Tibial artery (tissue), 4 donors: Measurements from ENCODE around the gene ANKZF1.

Experiments used
- DNase-seq, 2 donors: peaks; one replicate each; pipeline ENCODE4 v3.0.0-alpha.2; 2019
- H3K27ac ChIP-seq, 2 donors: fragments of 200-600 bp; sonication (generic) in 1 of 2; 1 replicate in 1 of 2; 2 replicates in 1 of 2; pipeline ENCODE4 v1.5.1; 2018 to 2019; ENCODE audit warnings: mild to moderate bottlenecking in 1 of 2
- H3K27me3 ChIP-seq, 2 donors: fragments of 200-600 bp; sonication (generic) in 1 of 2; one replicate each; pipeline versions ENCODE4 v1.5.1 to v1.6.0; 2016 to 2019
- H3K36me3 ChIP-seq, 3 donors: fragments of 200-600 bp; sonication (generic) in 2 of 3; one replicate each; pipeline ENCODE4 v1.5.1; 2016 to 2019; ENCODE audit warnings: mild to moderate bottlenecking in 2 of 3
- H3K4me1 ChIP-seq, 4 donors: fragments of 200-600 bp; sonication (generic) in 2 of 4; 1 replicate in 3 of 4; 2 replicates in 1 of 4; pipeline ENCODE4 v1.5.1; 2016 to 2019
- H3K4me3 ChIP-seq, 2 donors: fragments of 200-600 bp; sonication (generic) in 1 of 2; 1 replicate in 1 of 2; 2 replicates in 1 of 2; pipeline ENCODE4 v1.5.1; 2018 to 2019; ENCODE audit warnings: mild to moderate bottlenecking in 2 of 2
- H3K9me3 ChIP-seq, 3 donors: fragments of 200-600 bp; sonication (generic) in 1 of 3; one replicate each; pipeline ENCODE4 v1.5.1; 2016 to 2019
- intact Hi-C: fragments of 100-400 bp; cut with DNase I; formaldehyde crosslinking; loops from one replicate; pipeline ENCODE4 v1.15.0; 2023; ENCODE audit warnings: low total_unique reads
- TF ChIP-seq, protein P1 (sequence below), 2 experiments: fragments of 200-600 bp in 1 of 2; fragments of 450-650 bp in 1 of 2; IDR thresholded peaks; one replicate each; pipeline ENCODE4 v1.5.1; 2017 to 2019; ENCODE audit warnings: antibody characterized with exemption in 2 of 2, mild to moderate bottlenecking in 1 of 2, moderate library complexity in 1 of 2

The ANKZF1 gene

DNA sequence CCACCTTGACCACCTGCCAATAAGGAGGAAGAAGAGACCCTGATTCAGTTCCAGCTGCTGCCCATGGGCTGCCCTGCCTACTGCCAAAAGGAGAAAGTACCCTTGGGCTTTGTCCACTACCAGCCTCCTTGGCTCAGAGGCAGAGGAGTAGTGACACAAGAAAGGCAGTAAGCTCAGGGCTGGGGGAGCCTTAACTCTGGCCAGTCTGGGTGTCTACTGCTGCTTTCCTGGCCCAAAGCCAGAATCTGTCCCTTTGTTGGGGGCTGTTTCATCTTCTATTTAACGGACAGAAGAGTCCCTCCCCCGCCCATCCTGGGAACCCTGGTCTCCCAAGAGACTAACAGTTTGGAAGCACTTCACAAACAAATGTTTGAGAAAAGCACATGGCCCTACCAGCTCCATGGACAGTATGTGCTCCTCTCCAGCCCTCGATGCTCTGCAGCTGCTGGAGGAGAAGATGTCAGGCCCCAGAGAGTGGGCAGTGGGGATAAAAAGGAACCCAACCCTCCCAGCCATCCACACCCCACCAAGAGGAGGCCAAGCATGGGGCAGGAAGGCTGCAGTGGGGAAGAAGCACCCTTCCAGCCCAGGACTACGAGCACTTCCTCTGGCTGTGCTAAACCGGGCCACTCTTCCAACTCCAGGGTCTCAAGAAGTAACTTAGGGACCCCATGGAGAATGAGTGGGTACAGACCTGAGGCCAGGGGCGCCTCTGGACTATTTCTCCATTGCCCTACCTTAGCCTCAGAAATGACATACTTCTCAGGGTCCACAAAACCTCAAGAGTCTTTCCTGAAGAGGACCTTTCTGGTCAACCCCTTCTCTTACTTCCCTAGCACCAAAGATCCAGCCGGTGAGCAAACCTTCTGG is 1.3 kb upstream of the ANKZF1 start:
- no peaks in the 10 kb centered on the region for H3K27me3 ChIP-seq
- H3K4me1 ChIP-seq, result peaks cover 5 to 44% (median 26%) of the 10 kb centered on the region in 4 donors
- intact Hi-C loops, result loop anchor here (10.0 kb wide), 1 partner anchor 67 kb away; no protein-coding TSS in a partner anchor
- peak overlapping the region; percentile 62 to 77 for H3K4me3 ChIP-seq
- H3K36me3 ChIP-seq, result peaks cover 39 to 54% (median 54%) of the 10 kb centered on the region in 3 donors
- H3K27ac ChIP-seq, result peak overlapping the region; percentile 93 to 96
- H3K9me3 ChIP-seq, result no peaks in the 10 kb centered on the region
- TF ChIP-seq, protein P1, sequence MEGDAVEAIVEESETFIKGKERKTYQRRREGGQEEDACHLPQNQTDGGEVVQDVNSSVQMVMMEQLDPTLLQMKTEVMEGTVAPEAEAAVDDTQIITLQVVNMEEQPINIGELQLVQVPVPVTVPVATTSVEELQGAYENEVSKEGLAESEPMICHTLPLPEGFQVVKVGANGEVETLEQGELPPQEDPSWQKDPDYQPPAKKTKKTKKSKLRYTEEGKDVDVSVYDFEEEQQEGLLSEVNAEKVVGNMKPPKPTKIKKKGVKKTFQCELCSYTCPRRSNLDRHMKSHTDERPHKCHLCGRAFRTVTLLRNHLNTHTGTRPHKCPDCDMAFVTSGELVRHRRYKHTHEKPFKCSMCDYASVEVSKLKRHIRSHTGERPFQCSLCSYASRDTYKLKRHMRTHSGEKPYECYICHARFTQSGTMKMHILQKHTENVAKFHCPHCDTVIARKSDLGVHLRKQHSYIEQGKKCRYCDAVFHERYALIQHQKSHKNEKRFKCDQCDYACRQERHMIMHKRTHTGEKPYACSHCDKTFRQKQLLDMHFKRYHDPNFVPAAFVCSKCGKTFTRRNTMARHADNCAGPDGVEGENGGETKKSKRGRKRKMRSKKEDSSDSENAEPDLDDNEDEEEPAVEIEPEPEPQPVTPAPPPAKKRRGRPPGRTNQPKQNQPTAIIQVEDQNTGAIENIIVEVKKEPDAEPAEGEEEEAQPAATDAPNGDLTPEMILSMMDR (IDR thresholded peaks at IDR 0.05), result no peak
- DNase-seq, result no peak

DNA sequence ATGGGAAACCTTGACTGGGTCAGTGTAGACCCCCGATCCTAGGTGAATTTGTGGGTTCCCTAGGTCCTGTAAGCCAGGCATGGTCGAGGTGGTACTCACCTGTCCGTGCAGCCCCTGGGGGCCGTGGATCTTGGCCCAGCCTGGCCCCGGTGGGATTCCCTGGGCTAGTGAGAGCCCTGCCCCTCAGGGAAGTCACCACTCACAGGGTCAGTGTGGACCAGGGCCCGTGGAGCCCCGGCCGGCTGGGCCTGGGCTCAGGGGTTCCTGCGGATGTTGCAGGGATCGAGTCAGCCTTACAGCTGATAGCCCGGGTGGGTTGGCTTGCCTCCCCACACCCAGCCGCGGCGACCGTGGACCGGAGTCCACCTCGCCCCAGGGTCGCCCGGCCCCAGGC is 698 bp upstream of the ANKZF1 start:
- no peak for DNase-seq
- TF ChIP-seq, protein P1 (IDR thresholded peaks at IDR 0.05), result no peak
- peak overlapping the region; percentile 62 to 77 for H3K4me3 ChIP-seq
- H3K36me3 ChIP-seq, result peaks cover 39 to 54% (median 54%) of the 10 kb centered on the region in 3 donors
- no peaks in the 10 kb centered on the region for H3K27me3 ChIP-seq
- peaks cover 5 to 44% (median 26%) of the 10 kb centered on the region in 4 donors for H3K4me1 ChIP-seq
- intact Hi-C loops, result loop anchor here (10.0 kb wide), 1 partner anchor 66 kb away; no protein-coding TSS in a partner anchor
- no peaks in the 10 kb centered on the region for H3K9me3 ChIP-seq
- H3K27ac ChIP-seq, result peak overlapping the region; percentile 93 to 96

DNA sequence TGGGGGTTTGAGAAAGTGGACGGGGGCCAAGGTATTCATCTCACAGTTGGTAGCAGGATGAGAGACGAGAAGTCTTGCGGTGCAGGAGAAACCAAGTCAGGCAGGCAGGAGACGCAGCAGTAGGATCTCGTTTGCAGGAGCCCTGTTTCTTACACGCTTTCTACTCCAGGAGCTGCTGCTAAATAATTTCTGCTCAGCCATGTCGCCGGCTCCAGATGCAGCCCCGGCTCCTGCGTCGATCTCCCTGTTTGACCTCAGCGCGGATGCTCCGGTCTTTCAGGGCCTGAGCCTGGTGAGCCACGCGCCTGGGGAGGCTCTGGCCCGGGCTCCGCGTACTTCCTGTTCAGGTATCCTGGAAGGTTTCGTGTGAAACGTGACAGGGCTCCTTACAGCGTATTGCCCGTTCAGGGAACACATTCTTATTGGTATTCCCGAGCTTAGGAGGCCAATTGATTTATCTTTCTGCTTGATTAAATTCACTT is 494 bp downstream of the ANKZF1 start:
- Histone ChIP-seq H3K27ac (peak overlapping the region; percentile 93 to 96), H3K27me3 (no peaks in the 10 kb centered on the region), H3K4me1 (peaks cover 5 to 44% (median 26%) of the 10 kb centered on the region in 4 donors), H3K9me3 (no peaks in the 10 kb centered on the region), H3K36me3 (peaks cover 39 to 54% (median 54%) of the 10 kb centered on the region in 3 donors), H3K4me3 (peak overlapping the region; percentile 62 to 77)
- peak in 1 of 2 donors; percentile 79 for DNase-seq
- TF ChIP-seq, protein P1 (IDR thresholded peaks at IDR 0.05), result no peak
- intact Hi-C loops, result loop anchor here (2.0 kb wide), 1 partner anchor 15 kb away; the partner anchor contains the start of genes GLB1L and STK16

- Histone ChIP-seq H3K36me3 (peaks cover 61 to 75% (median 64%) of the 10 kb centered on the region in 3 donors), H3K27ac (no peak overlapping the region), H3K9me3 (no peaks in the 10 kb centered on the region), H3K4me3 (no peak overlapping the region), H3K27me3 (no peaks in the 10 kb centered on the region), H3K4me1 (peaks cover 5 to 21% (median 11%) of the 10 kb centered on the region in 4 donors)
- TF ChIP-seq, protein P1 (IDR thresholded peaks at IDR 0.05), result no peak
- intact Hi-C loops, result no loop called here
- no peak for DNase-seq
Observed at GRCh38 chr2:219234331-219234730, 4.7 kb downstream of the ANKZF1 start.

DNA sequence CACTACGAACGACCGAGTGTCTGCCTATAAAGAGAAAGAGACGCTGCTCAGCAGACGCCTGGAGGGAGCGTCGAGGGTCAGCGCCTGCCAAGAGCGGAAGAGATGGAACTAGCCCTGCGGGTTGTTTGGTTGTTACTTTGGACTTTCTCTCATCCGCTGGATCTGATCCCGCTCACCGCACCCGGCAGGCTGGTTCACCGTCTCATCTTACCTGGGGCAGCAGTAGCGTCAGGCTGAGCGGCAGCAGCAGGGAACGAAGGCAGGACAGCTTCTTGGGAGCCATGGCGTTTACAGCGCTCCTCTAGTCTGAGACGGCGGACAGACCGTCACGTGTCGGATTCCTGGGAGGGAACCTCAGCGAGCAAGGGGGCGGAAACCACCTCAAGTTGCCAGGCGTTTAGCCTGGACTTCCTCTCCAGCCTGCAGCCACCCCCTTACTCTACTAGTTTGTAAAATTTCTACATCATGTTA is 13.7 kb downstream of the ANKZF1 start:
- Histone ChIP-seq H3K36me3 (peaks cover 0 to 31% (median 12%) of the 10 kb centered on the region in 3 donors), H3K4me1 (peaks cover 0 to 29% (median 24%) of the 10 kb centered on the region in 4 donors), H3K27me3 (no peaks in the 10 kb centered on the region), H3K27ac (no peak overlapping the region), H3K9me3 (no peaks in the 10 kb centered on the region), H3K4me3 (no peak overlapping the region)
- no peak for DNase-seq
- intact Hi-C loops, result no loop called here
- TF ChIP-seq, protein P1 (IDR thresholded peaks at IDR 0.05), result no peak
